Uterus (tissue), 2 donors: ENCODE data around the gene WDR20.
"Not testable (repeated sequence)": the region's sequence is repeated elsewhere in the genome, so short reads cannot be mapped to it uniquely, and the experiment has no call there.

Experiments
- CTCF ChIP-seq, 4 experiments: fragments of 200-600 bp in 2 of 4; fragments of 450-650 bp in 2 of 4; sonication (generic) in 2 of 4; IDR thresholded peaks; one replicate each; pipeline ENCODE4 v1.5.1; 2016 to 2019; ENCODE audit warnings: antibody characterized with exemption in 4 of 4, mild to moderate bottlenecking in 2 of 4, moderate library complexity in 1 of 4
- POLR2A ChIP-seq, 2 donors: fragments of 450-650 bp; IDR thresholded peaks; one replicate each; pipeline ENCODE4 v1.6.1; 2016; ENCODE audit warnings: antibody characterized with exemption in 2 of 2, mild to moderate bottlenecking in 1 of 2, moderate library complexity in 1 of 2

GRCh38 chr14:102243795-102244194, 104.1 kb downstream of the WDR20 start:
- not testable (repeated sequence) for TF ChIP-seq CTCF, POLR2A (IDR thresholded peaks at IDR 0.05)
